ENCODE data around the gene SGSM1.

DNA sequence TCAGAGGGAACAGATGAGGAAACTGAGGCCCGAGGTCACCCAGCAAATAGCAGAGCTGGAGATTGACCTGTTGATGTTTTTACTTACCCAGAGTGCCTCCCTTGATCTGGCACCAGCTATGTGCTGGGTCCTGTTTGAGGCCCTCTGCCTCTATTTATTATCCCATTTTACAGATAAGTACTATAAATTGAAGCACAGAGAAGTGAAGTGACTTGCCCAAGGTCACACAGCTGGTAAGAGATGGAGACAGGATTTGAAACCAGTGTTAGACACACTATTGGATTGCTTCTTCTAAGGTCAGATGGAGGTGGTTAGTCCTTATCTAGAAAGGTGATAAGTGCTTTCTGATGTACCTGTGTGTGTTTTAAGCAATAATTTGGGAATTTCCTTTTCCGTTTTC lies 13.5 kb downstream of the SGSM1 start:
- TF ChIP-seq, protein P1, sequence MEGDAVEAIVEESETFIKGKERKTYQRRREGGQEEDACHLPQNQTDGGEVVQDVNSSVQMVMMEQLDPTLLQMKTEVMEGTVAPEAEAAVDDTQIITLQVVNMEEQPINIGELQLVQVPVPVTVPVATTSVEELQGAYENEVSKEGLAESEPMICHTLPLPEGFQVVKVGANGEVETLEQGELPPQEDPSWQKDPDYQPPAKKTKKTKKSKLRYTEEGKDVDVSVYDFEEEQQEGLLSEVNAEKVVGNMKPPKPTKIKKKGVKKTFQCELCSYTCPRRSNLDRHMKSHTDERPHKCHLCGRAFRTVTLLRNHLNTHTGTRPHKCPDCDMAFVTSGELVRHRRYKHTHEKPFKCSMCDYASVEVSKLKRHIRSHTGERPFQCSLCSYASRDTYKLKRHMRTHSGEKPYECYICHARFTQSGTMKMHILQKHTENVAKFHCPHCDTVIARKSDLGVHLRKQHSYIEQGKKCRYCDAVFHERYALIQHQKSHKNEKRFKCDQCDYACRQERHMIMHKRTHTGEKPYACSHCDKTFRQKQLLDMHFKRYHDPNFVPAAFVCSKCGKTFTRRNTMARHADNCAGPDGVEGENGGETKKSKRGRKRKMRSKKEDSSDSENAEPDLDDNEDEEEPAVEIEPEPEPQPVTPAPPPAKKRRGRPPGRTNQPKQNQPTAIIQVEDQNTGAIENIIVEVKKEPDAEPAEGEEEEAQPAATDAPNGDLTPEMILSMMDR (IDR thresholded peaks at IDR 0.05; ENCODE audit: borderline replicate concordance, extremely low read depth, low read length, poor library complexity, severe bottlenecking): no peak
- no peak for TF ChIP-seq EZH2 (IDR thresholded peaks at IDR 0.05; ENCODE audit: borderline replicate concordance, low read depth, low read length, severe bottlenecking)

Measured in DND-41 (cell line).